Superior temporal gyrus (tissue), 1 donor: ENCODE results near the gene MBOAT7.

ENCODE experiments used
- DNase-seq: peaks from one replicate; pipeline ENCODE4 v3.0.0-alpha.2; 2016; ENCODE audit errors: extremely low spot score

The MBOAT7 gene

DNA sequence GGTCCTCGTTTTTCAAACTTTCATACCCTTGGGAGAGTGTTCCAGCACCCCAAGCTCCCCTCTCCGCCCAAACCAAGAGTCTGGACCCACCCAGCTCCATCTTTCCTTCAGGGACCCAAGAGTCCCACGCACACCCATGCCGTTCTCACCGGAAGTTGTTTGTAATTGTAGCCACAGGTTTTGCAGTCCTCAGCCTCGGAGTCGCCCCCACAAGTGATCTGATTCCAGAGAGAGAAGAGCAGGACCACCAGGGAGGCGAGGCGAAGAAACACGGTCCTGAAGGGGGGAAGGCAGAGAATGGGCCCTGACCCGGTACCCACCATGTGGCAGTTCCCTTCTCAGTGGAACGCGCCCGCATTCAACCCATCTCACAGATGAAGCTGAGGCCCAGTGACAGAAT is 26.5 kb downstream of the MBOAT7 start:
- DNase-seq: no peak

DNA sequence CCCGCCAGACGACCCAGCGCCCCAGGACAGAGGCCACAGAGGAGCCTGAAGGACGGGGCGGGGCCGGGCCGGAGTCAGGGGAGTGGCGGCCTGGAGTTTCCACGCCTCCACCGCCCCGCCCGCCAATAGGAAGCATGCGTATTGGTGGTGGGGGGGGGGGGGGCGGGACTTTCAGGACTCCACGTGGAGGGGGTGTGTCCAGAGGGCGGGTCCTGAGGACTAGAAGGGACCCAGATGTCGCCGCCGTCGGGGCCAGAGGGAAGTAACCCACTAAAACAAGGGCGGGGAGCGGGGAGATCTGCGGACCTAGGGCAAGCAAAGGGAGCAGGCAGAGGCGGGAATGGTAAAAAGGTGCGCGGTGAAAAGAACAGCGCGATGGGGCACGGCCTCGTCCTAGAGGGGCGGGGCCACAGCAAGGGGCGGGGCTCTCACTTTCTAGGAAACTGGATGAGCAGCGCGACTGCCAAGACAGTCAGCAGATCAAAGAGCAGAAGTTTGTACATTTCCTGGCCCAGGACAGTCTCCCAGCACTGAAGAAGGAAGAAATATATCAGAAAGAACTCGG is 27.1 kb downstream of the MBOAT7 start:
- DNase-seq: no peak

DNA sequence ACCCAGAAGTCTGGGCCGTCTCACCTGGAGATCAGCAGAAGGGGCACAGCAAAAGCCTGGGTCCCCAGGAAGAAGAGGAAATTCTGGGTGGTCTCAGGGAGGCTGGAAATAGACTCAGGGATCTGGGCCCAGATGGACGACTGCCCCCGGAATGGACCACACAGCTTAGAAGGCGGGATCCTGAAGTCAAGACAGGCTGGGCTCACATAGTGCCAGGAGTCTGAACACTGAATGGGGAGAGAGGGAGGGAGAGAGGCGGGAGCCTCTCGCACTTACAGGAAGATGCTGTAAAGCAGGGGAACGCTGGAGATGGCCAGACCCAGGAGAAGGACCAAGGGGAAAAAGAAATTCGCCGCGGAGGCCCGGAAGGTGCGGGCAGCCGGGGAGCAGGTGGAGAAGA is 28.5 kb downstream of the MBOAT7 start:
- DNase-seq: no peak

DNA sequence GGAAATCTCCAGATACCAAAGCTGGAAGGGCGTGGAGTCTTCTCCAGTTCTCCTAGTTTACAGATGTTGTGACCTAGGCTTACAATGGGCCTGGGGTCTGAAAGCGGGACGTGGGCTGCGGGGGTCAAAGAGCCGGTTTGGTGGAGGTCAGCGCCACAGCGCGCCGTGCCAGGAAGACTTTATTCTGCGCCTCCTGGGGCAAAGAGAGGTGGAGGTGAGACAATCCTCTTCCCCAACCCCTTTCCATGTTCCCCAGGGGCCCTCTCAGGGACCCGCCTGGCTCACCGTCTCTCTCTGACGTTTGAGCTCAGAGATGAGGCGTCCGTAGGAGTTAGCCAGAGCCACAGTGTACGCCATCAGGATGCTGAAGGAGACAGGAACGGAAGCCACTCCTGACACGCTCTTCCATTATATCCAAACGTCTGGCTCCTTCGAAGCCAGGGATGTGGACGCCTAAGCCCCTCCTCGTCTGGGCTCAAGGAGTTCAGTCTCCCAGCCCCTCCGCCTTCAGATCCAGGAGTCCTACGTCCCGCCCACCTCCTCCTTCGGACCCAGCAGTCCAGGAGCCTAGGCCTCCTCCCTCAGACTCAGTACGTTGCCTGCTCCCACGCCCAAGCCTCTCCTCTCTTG is 29.1 kb downstream of the MBOAT7 start:
- no peak for DNase-seq

DNA sequence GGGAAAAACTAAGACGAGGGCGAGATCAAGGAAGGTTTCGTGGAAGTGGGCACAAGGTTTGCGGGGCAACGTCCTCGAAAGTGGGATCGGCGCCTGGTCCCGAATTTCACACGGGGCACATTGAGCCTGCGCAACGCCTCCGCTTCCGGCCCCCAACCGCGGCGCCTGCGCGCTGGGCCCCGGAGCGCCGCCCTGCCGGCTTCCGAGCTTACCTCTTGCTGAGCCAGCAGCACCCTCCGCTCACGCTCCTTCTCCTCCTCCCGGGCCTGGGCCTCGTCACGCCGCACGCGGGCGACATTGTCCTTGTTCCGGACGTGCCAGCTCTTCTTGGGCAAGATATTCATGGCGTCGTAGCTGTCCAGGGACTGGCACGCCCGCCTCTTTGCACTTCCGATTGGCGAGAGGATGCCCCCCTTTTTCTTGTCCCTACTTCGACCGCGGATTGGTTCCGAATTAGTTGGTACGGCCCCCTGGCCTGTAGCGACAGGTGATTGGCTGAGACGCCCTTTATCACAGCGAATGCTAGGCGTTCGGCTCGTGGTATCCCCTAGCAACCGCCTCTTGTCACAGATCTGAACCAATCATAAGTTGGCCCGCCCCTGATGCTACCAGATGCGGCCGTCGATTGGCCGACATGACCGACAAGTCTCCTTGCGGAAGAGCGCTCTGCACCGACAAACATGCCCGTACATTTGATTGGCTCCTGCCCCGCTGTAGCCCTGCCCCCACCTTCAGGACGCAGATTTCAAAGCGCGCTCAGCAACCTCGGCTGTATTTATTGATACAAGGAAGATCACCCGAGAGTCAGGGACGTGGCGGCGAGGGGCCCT is 29.8 kb downstream of the MBOAT7 start, which contains the start of gene LENG1:
LENG1 (minus strand) TSS at position 370 of the 830 bp plus-strand sequence; CDS start at position 344, 26 bp downstream.
- DNase-seq: peak; percentile 100

DNA sequence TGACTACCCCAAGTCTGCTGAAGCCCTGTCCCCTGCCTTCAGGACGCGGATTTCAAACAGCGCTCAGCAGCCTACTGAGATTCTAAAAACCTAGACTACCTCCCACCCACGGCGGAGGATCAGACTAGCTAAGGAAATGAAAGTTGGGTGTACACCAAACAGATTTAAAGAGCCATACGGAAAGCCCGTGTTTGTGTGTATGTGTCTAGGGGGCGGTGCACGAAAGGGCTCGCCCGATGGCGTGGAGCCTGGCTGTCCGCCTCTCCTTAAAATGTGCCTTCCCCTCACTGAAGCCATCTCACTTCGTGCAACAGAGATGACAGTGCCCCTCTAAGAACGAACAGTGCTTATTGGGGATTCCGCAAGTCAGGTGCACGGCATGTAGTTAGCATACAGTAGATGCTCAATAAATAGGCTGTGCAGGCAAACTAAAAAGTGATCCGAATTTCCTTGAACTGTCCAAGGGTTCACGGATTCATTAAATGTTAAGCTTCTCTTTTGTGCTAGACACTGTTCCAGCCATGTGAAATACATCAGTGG is 30.5 kb downstream of the MBOAT7 start:
- peak; percentile 10 for DNase-seq

DNA sequence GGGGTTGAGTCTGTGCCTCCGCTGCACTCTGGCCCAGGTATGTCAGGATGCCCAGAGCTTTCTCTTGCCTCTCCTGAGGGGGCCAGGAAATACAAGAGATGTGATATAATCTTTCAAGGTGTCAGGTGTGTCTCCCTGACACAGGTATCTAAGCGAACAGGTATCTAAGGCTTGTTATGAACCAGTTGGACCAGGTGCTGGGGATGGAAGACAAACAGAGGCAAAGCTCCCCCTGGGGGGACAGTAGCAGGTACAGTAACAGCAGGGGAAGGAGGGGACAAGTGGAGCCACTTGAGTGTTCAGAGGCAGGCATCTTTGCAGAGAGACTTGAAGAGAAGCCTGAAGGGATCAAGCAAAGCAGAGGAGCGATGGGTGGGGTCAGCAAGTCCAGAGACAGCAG is 32.4 kb downstream of the MBOAT7 start:
- DNase-seq: no peak

DNA sequence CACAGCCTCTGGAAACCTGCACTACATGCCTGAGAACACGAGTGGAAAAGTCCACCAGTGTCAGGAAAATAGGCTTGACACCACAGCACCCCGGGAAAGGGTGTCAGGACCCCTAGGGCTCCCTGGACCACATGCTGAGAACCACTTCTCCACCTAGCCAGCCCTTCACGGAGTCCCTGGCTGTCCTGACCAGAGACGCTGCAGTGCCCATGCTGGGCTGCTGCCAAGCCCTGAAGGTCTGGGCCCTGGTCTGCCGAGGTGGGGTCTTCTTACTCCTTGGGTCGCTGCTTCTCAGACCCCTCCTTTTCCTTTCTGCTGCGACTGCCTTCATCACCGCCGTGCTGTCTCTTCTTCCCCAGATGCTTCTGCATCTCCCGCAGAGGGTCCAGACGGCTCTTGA is 32.9 kb downstream of the MBOAT7 start:
- no peak for DNase-seq

DNA sequence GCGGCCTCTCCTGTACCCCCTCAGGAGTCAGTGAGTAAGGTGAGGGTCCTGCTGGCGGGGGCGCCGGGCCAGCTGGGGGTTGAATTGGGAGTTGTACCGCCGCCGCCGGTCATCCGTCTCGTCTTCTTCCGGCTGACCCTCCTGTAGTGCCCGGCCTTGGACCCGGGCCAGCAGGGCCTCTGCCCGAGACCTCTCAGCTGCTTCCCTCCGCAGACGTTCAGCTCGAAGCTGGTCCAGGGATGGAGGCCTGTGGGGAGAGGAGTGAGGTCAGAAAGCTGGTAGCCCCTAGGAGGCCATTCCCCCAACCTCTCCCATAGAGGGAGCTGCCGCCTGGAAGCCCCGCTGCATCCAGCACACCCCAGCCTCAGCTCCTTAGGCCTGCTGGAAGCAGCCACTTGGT is 33.7 kb downstream of the MBOAT7 start:
- no peak for DNase-seq

DNA sequence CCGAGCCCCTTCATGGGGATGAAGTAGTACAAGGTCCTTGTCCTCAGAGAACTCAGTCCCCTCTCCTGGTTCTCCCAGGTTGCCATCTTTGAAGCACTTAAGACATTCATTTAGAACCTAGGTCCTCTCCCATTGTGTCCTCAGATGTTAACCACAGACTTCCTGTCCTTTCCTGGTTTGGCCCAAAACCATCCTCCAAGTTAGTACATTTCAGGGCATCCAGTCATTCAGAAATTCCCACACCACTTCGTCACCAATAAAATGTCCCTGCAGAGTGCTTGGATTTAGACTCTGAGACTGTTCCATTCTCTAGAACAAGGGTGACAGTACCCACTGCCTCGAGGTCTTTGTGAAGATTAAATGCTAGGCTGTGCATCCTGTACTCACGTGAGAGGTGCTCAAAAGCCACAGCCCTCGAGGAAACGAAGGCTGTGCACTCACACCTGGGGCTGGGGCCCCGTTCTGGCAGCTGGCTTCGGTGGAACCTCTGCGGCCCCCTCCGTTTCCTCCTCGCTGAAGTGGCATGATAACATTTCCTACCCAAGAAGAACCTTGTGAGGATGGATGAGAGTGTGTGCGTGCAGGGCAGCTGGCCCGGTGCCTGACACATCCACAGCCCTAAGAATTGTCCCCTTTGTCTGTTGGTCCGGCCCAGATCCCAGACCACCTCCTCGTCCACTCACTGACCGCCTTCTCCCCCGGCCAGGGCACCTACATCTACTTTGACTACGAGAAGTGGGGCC is 34.6 kb downstream of the MBOAT7 start:
- DNase-seq: no peak

DNA sequence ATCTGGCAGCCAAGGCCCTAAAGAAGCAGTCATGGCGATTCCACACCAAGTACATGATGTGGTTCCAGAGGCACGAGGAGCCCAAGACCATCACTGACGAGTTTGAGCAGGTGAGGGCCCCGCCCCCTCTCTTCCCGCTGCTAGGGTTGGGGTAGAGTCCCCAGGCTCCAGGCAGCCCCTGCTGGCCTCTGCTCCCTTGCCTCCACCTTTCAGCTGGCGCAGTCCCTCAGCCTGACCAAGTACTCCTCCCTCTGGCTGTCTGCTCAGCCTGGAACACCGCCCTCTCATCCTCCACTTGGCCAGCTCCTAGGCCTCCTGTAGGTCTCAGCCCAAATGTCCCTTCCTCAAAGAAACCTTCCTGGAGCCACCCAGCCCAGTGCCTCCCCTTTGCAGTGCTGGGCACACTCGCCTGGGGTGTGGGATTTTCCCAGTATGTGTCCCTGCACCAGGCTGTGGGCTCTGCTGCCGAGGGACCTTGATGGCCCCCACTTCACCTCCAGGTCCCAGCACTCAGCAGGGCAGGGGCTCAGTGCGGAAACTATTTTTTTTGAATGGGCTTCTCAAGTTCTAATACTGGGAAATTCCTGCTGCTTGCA is 35.6 kb downstream of the MBOAT7 start:
- DNase-seq: no peak

DNA sequence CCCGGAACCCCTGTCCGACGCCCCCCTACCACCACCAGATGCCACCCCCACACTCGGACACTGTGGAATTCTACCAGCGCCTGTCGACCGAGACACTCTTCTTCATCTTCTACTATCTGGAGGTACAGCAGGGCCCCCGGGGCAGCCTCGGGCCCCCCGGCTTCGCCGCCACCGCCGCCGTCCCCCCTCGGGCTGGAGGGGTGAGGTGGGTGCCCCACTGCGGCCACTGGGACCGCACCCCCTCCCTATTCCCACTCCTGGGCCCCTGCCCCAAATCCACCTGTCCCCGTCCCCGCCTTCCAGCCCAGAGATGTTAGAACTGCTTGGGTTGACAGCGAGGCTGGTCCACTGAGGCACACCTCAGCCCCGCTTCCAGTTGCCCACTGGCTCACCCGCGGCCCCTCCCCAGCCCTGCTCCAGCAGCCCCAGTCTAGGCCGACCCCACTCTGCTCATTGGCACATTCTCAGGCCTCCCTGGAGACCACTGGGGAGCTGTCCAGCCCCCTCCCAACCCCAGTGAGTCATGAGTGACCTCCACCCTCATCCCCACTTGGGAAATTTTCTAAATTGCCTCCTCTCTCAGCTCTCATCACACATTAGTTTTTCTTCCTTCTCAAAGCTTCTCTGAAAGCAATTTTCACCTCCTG is 36.4 kb downstream of the MBOAT7 start:
- no peak for DNase-seq

DNA sequence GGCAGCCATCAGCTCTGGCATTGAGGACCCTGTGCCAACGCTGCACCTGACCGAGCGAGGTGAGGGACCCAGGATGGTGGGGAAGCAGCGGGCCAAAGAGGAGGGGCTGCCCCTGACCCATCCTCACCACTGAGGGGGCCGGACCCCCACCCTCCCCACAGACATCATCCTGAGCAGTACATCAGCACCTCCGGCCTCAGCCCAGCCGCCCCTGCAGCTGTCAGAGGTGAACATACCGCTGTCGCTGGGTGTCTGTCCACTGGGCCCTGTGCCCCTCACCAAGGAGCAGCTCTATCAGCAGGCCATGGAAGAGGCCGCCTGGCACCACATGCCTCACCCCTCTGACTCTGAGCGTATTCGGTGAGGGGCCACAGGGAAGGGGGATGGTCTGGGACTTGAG is 37.1 kb downstream of the MBOAT7 start:
- no peak for DNase-seq

DNA sequence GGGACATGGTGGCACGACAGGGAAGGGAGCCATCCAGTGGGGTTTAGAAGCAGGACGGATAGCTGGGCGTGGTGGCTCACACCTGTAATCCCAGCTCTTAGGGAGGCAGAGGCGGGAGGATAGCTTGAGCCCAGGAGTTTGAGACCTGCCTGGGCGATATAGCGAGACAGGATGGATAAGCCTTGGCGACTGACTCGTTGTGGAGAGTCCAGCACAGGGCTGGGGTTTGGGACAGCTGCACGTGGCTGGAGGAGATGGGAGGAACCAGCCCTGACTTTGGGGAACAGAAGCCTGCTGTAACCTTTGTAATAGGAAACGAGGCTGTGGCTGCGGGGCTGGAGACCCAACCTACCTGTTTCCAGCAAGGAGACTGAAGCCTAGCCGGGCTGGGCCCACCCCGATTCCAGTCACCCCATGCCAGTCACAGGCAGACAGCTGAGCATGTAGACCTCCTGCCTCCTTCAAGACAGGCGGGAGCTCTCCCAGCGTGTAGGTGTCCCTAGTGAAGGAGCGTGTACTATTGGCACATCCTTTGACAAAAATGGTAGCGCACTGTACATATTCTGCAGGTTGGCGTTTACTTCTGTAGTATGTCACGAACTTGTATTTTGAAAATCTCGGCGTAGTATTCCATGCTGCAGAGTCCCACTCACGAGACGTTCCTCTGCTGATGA is 37.9 kb downstream of the MBOAT7 start:
- DNase-seq: peak; percentile 17

DNA sequence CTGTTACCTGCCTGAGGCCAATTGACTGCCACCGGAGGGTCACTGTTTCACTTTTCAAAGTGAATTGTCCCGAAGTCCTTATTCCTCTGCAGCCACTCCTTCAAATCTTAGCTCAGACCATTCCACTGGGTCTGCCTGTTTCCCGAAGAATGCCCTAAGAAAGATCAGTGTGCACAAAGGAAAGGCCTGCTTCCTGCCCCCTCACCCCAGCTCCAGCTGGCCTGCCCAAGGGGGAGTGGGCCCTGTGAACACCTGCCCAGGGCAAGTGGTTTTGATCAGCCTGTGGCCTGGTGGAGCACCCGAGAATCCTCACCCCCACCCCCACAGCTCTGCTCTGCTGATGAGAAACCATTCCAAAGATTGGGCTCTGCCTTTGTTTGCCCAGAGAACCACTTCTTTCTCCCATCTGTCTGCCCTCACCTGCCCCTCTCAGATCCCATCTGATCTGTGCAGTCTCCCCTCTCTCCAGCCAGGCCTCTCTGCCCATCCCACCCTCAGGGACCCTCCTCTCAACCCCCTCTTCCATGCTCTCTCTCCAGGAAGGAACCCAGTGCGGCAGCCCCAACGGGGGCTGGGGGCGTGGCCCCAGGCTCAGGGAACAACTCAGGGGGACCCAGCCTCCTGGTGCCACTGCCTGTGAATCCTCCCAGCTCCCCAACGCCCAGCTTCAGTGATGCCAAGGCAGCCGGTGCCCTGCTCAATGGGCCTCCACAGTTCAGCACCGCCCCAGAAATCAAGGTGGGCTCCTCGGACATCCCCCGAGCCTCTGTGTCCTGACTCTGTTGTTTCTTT is 40.2 kb downstream of the MBOAT7 start:
- DNase-seq: no peak

DNA sequence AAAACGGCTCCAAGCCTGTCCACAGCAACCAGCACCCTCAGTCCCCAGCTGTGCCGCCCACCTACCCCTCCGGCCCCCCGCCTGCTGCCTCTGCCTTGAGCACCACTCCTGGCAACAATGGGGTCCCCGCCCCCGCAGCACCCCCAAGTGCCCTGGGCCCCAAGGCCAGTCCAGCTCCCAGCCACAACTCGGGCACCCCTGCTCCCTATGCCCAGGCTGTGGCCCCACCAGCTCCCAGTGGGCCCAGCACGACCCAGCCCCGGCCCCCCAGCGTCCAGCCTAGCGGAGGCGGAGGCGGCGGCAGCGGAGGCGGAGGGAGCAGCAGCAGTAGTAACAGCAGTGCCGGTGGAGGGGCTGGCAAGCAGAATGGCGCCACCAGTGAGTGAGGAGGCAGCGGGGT is 41.2 kb downstream of the MBOAT7 start:
- DNase-seq: no peak

DNA sequence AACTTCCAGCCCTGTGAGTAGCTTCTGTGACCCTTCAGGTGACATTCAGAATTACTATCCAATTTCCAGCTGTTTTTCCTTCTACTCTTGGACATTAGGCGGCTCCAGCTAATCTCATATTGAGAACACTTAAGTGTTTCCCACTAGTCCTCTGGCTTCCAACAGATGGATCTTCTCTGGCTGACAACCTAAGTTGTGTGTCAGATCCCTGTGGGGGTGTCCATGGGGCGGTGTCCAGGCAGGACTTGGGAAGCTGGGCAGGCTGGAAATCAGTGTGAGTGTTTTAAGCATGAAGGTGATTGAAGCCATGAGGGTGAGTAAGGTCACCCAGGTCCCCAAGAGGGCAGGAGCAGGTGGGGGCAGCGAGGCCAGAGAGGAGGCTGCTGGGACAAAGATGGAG is 41.7 kb downstream of the MBOAT7 start:
- DNase-seq: peak; percentile 9

DNA sequence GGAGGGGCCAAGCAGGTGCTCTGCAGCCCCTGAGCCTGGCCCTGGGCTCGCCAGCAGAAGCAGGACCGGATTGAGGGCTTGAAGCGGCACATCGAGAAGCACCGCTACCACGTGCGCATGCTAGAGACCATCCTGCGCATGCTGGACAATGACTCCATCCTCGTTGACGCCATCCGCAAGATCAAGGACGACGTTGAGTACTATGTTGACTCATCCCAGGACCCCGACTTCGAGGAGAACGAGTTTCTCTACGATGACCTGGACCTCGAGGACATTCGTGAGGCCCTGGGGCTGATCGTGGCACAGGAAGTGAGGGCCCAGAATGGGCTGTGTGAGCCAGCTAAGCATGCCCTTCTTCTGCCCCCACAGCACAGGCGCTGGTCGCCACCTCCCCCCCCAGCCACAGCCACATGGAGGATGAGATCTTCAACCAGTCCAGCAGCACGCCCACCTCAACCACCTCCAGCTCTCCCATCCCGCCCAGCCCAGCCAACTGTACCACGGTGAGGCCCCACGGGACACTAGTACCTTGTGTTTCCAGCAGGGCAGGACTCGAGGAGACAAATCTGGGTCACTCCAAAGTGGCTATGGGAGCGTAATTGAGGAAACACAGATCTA is 43.7 kb downstream of the MBOAT7 start:
- DNase-seq: no peak

DNA sequence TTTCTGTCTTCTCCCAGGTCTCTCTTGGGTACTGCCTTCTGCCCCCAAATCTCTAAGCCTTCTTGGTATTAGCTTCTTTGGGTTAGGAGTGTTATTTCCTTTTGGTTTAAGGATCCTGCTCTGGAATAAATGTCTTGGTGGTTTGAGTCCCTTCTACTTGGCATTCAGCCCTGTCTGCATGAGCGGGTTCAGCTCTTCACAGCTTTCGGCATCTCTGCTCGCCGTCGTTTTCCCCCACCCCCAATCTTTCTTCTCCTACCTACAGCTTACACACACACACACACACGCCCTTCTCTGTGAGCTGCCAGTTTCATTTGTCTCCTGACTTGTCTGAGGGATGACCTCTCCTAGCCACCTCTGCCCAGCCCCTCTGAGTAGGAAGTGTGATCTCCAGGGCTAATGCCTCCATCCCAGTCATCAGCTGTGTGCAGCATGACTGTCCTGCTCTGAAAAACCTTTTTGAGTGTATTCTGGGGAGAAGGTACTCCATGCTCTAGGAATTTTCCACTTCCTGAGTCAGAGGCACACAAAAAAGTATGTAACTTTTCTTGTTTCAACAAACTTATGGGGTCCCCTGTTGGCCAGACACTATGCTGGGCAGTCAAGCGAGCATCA is 47.1 kb downstream of the MBOAT7 start:
- DNase-seq: no peak
